Fibroblast of lung (primary cell): ENCODE results near the gene C10orf71. TPM values are rescaled to one million over a fixed set of nuclear protein-coding genes. Genes with fewer than 3 reads are reported as not detected.

Source experiments
- DNase-seq, 2 donors: peaks; one replicate each; pipeline versions ENCODE4 v3.0.0 to v3.0.0-alpha.2; 2010; ENCODE audit warnings: low read depth in 2 of 2
- H2AFZ ChIP-seq: 2 replicates; pipeline ENCODE4 v1.5.1; 2012; ENCODE audit warnings: low read length, control low read depth, inconsistent platforms
- H3K27ac ChIP-seq: 2 replicates; pipeline ENCODE4 v1.5.1; 2011; ENCODE audit warnings: low read length, control low read depth; ENCODE audit not compliant: insufficient read depth
- H3K27me3 ChIP-seq: 2 replicates; pipeline ENCODE4 v1.5.1; 2011; ENCODE audit warnings: mild to moderate bottlenecking, low read length; ENCODE audit not compliant: control insufficient read depth, insufficient read depth
- H3K36me3 ChIP-seq: 2 replicates; pipeline ENCODE4 v1.5.1; 2011; ENCODE audit warnings: low read length; ENCODE audit not compliant: control insufficient read depth, insufficient read depth
- H3K4me1 ChIP-seq: 2 replicates; pipeline ENCODE4 v1.5.1; 2011; ENCODE audit warnings: low read length; ENCODE audit not compliant: control insufficient read depth, insufficient read depth; ENCODE audit errors: extremely low read depth
- H3K4me2 ChIP-seq: 2 replicates; pipeline ENCODE4 v1.5.1; 2011; ENCODE audit warnings: low read length, control low read depth; ENCODE audit not compliant: insufficient read depth; ENCODE audit errors: extremely low read depth
- H3K4me3 ChIP-seq, 4 experiments: fragments of 200-600 bp in 1 of 4; sonication (generic) in 1 of 4; replicated peaks in 1 of 4; 2 replicates each; pipeline ENCODE4 v1.5.1; 2011 to 2016; ENCODE audit warnings: low read length in 4 of 4, low read depth in 3 of 4, mild to moderate bottlenecking in 3 of 4, control low read depth in 2 of 4, inconsistent platforms in 1 of 4, mixed read lengths in 1 of 4; ENCODE audit not compliant: insufficient read depth in 1 of 4; ENCODE audit errors: control extremely low read depth in 1 of 4
- H3K79me2 ChIP-seq: 2 replicates; pipeline ENCODE4 v1.5.1; 2012; ENCODE audit warnings: mild to moderate bottlenecking, low read length, inconsistent platforms; ENCODE audit not compliant: control insufficient read depth, insufficient read depth
- H3K9ac ChIP-seq: 2 replicates; pipeline ENCODE4 v1.5.1; 2011; ENCODE audit warnings: mild to moderate bottlenecking, low read length, control low read depth; ENCODE audit not compliant: insufficient read depth
- H3K9me3 ChIP-seq: 2 replicates; pipeline ENCODE4 v1.5.1; 2012; ENCODE audit warnings: low read depth, low read length; ENCODE audit not compliant: control insufficient read depth, insufficient read depth
- H4K20me1 ChIP-seq: 2 replicates; pipeline ENCODE4 v1.5.1; 2011; ENCODE audit warnings: low read length; ENCODE audit not compliant: control insufficient read depth, insufficient read depth; ENCODE audit errors: extremely low read depth
- CTCF ChIP-seq, 2 donors: IDR thresholded peaks in 1 of 2; conservative IDR thresholded peaks in 1 of 2; 1 replicate in 1 of 2; 2 replicates in 1 of 2; pipeline ENCODE4 v1.5.1; 2011 to 2012; ENCODE audit warnings: low read length in 2 of 2, control low read depth in 1 of 2, inconsistent platforms in 1 of 2, low read depth in 1 of 2, mild to moderate bottlenecking in 1 of 2
- EZH2 ChIP-seq: IDR thresholded peaks from 2 replicates; pipeline ENCODE4 v1.5.1; 2012; ENCODE audit warnings: low read length, control low read depth, mild to moderate bottlenecking; ENCODE audit errors: missing control alignments
- polyA plus RNA-seq, 2 donors: library from polyadenylated mRNA; depleted of rRNA in 1 of 2; stranded (reverse) in 1 of 2; unstranded in 1 of 2; fragments of >200 nt; gene quantifications; 2 replicates each; pipeline ENCODE4 v1.2.1, GENCODE V29; 2011 to 2012; ENCODE audit warnings: missing spikeins in 1 of 2
- total RNA-seq: library from RNA; depleted of rRNA; stranded (reverse); fragments of >200 nt; gene quantifications from 2 replicates; pipeline ENCODE4 v1.2.1, GENCODE V29; 2014

C10orf71 gene
- total and polyA plus RNA-seq, 2 donors (not counting 1 experiment from before 2014, with no cell fraction given), result not detected

- H3K27ac ChIP-seq, result no peak overlapping the region
- H3K9me3 ChIP-seq, result no peaks in the 10 kb centered on the region
- H3K79me2 ChIP-seq, result no peaks in the 10 kb centered on the region
- DNase-seq, result no peak
- no peak for TF ChIP-seq CTCF (conservative IDR thresholded peaks at IDR 0.05 in 1 of 2, IDR thresholded peaks at IDR 0.05 in 1 of 2; ENCODE audit: low read depth in 1 of 2, low read length in 2 of 2)
- TF ChIP-seq EZH2, result no peak
- H2AFZ ChIP-seq, result no peak overlapping the region
- no peak overlapping the region for H3K4me3 ChIP-seq
- H3K4me1 ChIP-seq, result no peaks in the 10 kb centered on the region
- no peak overlapping the region for H3K9ac ChIP-seq
- H3K27me3 ChIP-seq, result no peaks in the 10 kb centered on the region
- no peaks in the 10 kb centered on the region for H3K36me3 ChIP-seq
- no peak overlapping the region for H3K4me2 ChIP-seq
- H4K20me1 ChIP-seq, result no peaks in the 10 kb centered on the region
These were observed 55.1 kb downstream of the C10orf71 start for GRCh38 chr10:49353895-49354566.

GRCh38 chr10:49354593-49354992 lies 55.6 kb downstream of the C10orf71 start:
- no peak overlapping the region for H3K4me3 ChIP-seq
- DNase-seq, result no peak
- H3K4me2 ChIP-seq, result no peak overlapping the region
- no peak overlapping the region for H3K27ac ChIP-seq
- H4K20me1 ChIP-seq, result no peaks in the 10 kb centered on the region
- H3K27me3 ChIP-seq, result no peaks in the 10 kb centered on the region
- no peak overlapping the region for H2AFZ ChIP-seq
- H3K4me1 ChIP-seq, result no peaks in the 10 kb centered on the region
- TF ChIP-seq CTCF (conservative IDR thresholded peaks at IDR 0.05 in 1 of 2, IDR thresholded peaks at IDR 0.05 in 1 of 2; ENCODE audit: low read depth in 1 of 2, low read length in 2 of 2), result no peak
- no peak for TF ChIP-seq EZH2
- no peaks in the 10 kb centered on the region for H3K36me3 ChIP-seq
- H3K9ac ChIP-seq, result no peak overlapping the region
- no peaks in the 10 kb centered on the region for H3K9me3 ChIP-seq
- H3K79me2 ChIP-seq, result no peaks in the 10 kb centered on the region

- TF ChIP-seq CTCF (conservative IDR thresholded peaks at IDR 0.05 in 1 of 2, IDR thresholded peaks at IDR 0.05 in 1 of 2; ENCODE audit: low read depth in 1 of 2, low read length in 2 of 2), result no peak
- TF ChIP-seq EZH2, result no peak
- Histone ChIP-seq H4K20me1 (no peaks in the 10 kb centered on the region), H2AFZ (no peak overlapping the region), H3K9ac (no peak overlapping the region), H3K4me1 (no peaks in the 10 kb centered on the region), H3K4me3 (no peak overlapping the region), H3K36me3 (no peaks in the 10 kb centered on the region), H3K9me3 (no peaks in the 10 kb centered on the region), H3K27me3 (no peaks in the 10 kb centered on the region), H3K27ac (no peak overlapping the region), H3K79me2 (no peaks in the 10 kb centered on the region), H3K4me2 (no peak overlapping the region)
- no peak for DNase-seq
These were observed 56.3 kb downstream of the C10orf71 start for GRCh38 chr10:49355221-49355620.
